DOHH2 (cell line): ENCODE data around the gene HSD11B1.

ENCODE experiments used
- H3F3A ChIP-seq: fragments of 200-600 bp; sonication (generic), shearing (Covaris generic); 2 replicates; pipeline ENCODE4 v1.6.0; 2016; ENCODE audit warnings: antibody characterized with exemption, mild to moderate bottlenecking; ENCODE audit not compliant: control insufficient read depth, insufficient read depth
- H3K27ac ChIP-seq: fragments of 200-600 bp; sonication (generic); 2 replicates; pipeline ENCODE4 v1.5.1; 2014; ENCODE audit warnings: low read depth, mild to moderate bottlenecking, low read length, moderate library complexity
- H3K27me3 ChIP-seq: fragments of 200-600 bp; sonication (generic); 2 replicates; pipeline ENCODE4 v1.6.1; 2014; ENCODE audit warnings: mild to moderate bottlenecking, low read length, mixed read lengths; ENCODE audit not compliant: control insufficient read depth
- H3K36me3 ChIP-seq: fragments of 200-600 bp; sonication (generic); 2 replicates; pipeline ENCODE4 v1.6.1; 2014; ENCODE audit warnings: mild to moderate bottlenecking, low read length, moderate library complexity, mixed read lengths; ENCODE audit not compliant: control insufficient read depth
- H3K4me1 ChIP-seq: fragments of 200-600 bp; sonication (generic); 2 replicates; pipeline ENCODE4 v1.6.1; 2014; ENCODE audit warnings: mild to moderate bottlenecking, low read length, mixed read lengths; ENCODE audit not compliant: control insufficient read depth
- H3K4me2 ChIP-seq: fragments of 200-600 bp; sonication (generic); 2 replicates; pipeline ENCODE4 v1.6.0; 2014; ENCODE audit warnings: mild to moderate bottlenecking, low read length, moderate library complexity
- H3K4me3 ChIP-seq: fragments of 200-600 bp; sonication (generic); 2 replicates; pipeline ENCODE4 v1.5.1; 2014; ENCODE audit warnings: mild to moderate bottlenecking, low read length, mixed read lengths
- H3K79me2 ChIP-seq: fragments of 200-600 bp; sonication (generic); 2 replicates; pipeline ENCODE4 v1.6.1; 2014; ENCODE audit warnings: mild to moderate bottlenecking, low read length, mixed read lengths; ENCODE audit not compliant: control insufficient read depth
- H3K9me2 ChIP-seq: fragments of 200-600 bp; sonication (generic); replicated peaks from 2 replicates; pipeline ENCODE4 v1.6.1; 2014; ENCODE audit warnings: mild to moderate bottlenecking, low read length, mixed read lengths; ENCODE audit not compliant: control insufficient read depth
- H3K9me3 ChIP-seq: fragments of 200-600 bp; sonication (generic); 2 replicates; pipeline ENCODE4 v1.6.1; 2014; ENCODE audit warnings: antibody characterized with exemption, low read length, mixed read lengths; ENCODE audit not compliant: control insufficient read depth, insufficient read depth
- H4K20me1 ChIP-seq: fragments of 200-600 bp; sonication (generic); 2 replicates; pipeline ENCODE4 v1.6.0; 2014; ENCODE audit warnings: low read depth, mild to moderate bottlenecking, antibody characterized with exemption, low read length, moderate library complexity; ENCODE audit not compliant: control insufficient read depth, insufficient read depth
- EZH2phosphoT487 ChIP-seq: fragments of 200-600 bp; sonication (generic); IDR thresholded peaks from 2 replicates; pipeline ENCODE4 v1.6.1; 2017; ENCODE audit warnings: borderline replicate concordance, mild to moderate bottlenecking, antibody characterized with exemption, low read length, moderate library complexity, mixed read lengths
- TF ChIP-seq, protein P1 (sequence below): fragments of 200-600 bp; sonication (generic); IDR thresholded peaks from one replicate; pipeline ENCODE4 v1.5.1; 2014; ENCODE audit warnings: antibody characterized with exemption, mild to moderate bottlenecking, low read depth, low read length; ENCODE audit not compliant: poor library complexity, severe bottlenecking

Gene HSD11B1

DNA sequence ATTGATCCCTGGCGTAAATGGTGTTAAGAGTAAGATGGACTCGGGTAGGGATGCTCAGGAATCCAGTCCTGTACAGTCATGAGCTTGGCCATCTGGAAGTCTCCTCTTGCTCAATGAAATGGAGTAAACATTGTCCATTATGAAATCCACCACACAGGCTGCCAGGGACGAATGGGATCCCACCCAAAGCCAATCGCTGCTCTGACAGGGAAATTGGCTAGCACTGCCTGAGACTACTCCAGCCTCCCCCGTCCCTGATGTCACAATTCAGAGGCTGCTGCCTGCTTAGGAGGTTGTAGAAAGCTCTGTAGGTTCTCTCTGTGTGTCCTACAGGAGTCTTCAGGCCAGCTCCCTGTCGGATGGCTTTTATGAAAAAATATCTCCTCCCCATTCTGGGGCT is at the start of gene HSD11B1:
HSD11B1 (plus strand) TSS at position 263 of the 400 bp plus-strand sequence; CDS start at position 360, 97 bp downstream.
- H3K4me1 ChIP-seq, result no peaks in the 10 kb centered on the region
- no peak within 1 kb of the TSS for H3K4me3 ChIP-seq
- no peaks in the 10 kb centered on the region for H3K36me3 ChIP-seq
- peaks cover 15% of the 10 kb centered on the region for H3K27me3 ChIP-seq
- H3F3A ChIP-seq, result no peaks in the 10 kb centered on the region
- no peaks in the 10 kb centered on the region for H3K9me3 ChIP-seq
- H3K4me2 ChIP-seq, result no peak within 1 kb of the TSS
- H3K79me2 ChIP-seq, result no peaks in the 10 kb centered on the region
- no peaks in the 10 kb centered on the region for H3K9me2 ChIP-seq
- no peaks in the 10 kb centered on the region for H4K20me1 ChIP-seq
- no peak within 1 kb of the TSS for H3K27ac ChIP-seq
- no peak for TF ChIP-seq EZH2phosphoT487
- TF ChIP-seq, protein P1, sequence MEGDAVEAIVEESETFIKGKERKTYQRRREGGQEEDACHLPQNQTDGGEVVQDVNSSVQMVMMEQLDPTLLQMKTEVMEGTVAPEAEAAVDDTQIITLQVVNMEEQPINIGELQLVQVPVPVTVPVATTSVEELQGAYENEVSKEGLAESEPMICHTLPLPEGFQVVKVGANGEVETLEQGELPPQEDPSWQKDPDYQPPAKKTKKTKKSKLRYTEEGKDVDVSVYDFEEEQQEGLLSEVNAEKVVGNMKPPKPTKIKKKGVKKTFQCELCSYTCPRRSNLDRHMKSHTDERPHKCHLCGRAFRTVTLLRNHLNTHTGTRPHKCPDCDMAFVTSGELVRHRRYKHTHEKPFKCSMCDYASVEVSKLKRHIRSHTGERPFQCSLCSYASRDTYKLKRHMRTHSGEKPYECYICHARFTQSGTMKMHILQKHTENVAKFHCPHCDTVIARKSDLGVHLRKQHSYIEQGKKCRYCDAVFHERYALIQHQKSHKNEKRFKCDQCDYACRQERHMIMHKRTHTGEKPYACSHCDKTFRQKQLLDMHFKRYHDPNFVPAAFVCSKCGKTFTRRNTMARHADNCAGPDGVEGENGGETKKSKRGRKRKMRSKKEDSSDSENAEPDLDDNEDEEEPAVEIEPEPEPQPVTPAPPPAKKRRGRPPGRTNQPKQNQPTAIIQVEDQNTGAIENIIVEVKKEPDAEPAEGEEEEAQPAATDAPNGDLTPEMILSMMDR, result no peak

DNA sequence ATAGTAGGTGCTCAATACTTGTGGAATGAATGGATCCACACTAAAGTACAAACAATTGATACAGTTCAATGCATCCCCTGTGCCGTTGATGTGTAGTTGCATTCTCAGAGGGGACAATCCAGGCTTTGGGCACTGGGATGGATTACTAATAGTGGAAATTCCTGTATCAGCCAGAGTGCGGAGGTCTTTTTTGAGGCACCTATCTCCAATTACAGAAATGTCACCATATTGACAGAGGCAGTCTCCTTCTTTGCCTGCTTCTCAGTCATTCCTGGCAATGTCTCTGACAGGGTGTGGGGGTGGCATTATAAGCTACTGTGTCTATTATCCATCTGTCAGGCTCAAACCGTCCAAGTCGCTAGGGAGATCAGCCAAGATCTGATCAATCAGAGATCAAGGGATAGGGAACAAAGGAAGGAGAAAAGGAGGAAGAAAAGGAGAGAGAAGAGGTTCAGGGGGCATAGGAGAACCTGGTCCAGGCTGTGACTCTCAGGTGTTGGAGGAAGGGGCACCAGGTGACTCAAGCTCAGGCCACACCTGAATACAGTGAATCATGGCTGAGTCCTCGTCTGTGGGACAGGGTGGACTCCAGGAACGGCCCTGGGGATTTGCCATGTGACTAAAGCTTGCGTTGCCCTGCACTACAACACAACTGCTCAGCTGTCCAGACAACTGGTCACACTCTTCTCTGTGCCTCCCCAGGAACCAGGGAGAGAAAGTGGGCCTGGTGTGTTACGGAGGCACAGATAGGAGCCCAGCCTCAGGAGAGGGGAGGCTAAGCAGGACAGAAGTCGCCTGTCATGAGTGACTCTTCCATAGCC is 49.0 kb upstream of the HSD11B1 start:
- H3K4me2 ChIP-seq, result no peak overlapping the region
- peaks cover 4% of the 10 kb centered on the region; the same call in 1 of the 2 replicates for H3K4me1 ChIP-seq
- TF ChIP-seq, protein P1, result no peak
- no peak for TF ChIP-seq EZH2phosphoT487

DNA sequence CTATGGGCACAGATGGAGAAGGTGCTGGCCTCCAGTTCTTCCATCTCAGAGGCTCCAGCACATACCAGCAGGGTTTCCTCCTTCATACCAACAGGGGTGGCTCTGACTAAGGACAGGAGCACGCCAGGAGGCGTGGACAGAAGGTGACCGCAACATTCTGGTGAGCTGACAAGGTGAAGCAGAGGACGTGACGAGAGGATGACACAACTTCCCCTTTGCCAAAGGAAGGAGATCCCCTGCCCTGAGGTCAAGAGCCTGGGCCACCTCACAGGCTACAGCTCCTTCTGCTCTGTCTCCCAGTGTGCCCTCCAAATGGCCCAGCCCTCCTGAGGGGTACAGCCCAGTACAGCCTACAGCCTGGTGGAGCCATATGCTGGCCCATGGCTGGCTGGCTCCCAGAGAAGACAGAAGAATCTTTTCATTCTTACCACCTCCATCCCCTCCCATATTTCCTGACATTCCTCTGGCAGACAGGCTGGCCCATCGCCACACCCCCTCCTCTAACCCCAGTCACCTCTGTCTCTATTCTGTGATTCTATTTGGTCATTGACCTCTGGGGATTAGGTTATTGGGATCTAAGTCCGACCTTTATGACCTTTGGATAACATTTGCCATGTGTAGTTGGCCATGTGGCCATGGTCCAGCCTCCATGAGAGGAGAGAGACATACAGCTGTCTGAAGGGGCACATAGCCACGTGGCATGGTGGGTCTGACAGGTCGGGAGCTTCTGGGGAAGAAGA is 47.3 kb upstream of the HSD11B1 start:
- Histone ChIP-seq H3F3A (no peaks in the 10 kb centered on the region), H3K4me1 (peaks cover 4% of the 10 kb centered on the region; the same call in 1 of the 2 replicates), H3K4me3 (no peak overlapping the region), H4K20me1 (no peaks in the 10 kb centered on the region), H3K79me2 (no peaks in the 10 kb centered on the region), H3K4me2 (no peak overlapping the region), H3K36me3 (no peaks in the 10 kb centered on the region), H3K9me2 (no peaks in the 10 kb centered on the region), H3K9me3 (no peaks in the 10 kb centered on the region), H3K27me3 (no peaks in the 10 kb centered on the region), H3K27ac (no peak overlapping the region)
- TF ChIP-seq, protein P1, result no peak

More for the DNA sequence above, 49.0 kb upstream of the HSD11B1 start:
- Histone ChIP-seq H4K20me1 (no peaks in the 10 kb centered on the region), H3K27me3 (no peaks in the 10 kb centered on the region), H3F3A (no peaks in the 10 kb centered on the region), H3K9me2 (no peaks in the 10 kb centered on the region), H3K79me2 (no peaks in the 10 kb centered on the region), H3K9me3 (no peaks in the 10 kb centered on the region), H3K36me3 (no peaks in the 10 kb centered on the region), H3K4me3 (no peak overlapping the region), H3K27ac (no peak overlapping the region)
